GM19351 (cell line): Measurements from ENCODE around the gene DNAJB6.
"Not testable (repeated sequence)": the region's sequence is repeated elsewhere in the genome, so short reads cannot be mapped to it uniquely, and the experiment has no call there.

Experiments
- ATAC-seq: cut with Tn5 transposase; IDR thresholded peaks from one replicate; pipeline ENCODE4 v1.9.1; 2021; ENCODE audit warnings: mild to moderate bottlenecking, moderate library complexity; ENCODE audit not compliant: unreplicated experiment

The DNAJB6 gene

DNA sequence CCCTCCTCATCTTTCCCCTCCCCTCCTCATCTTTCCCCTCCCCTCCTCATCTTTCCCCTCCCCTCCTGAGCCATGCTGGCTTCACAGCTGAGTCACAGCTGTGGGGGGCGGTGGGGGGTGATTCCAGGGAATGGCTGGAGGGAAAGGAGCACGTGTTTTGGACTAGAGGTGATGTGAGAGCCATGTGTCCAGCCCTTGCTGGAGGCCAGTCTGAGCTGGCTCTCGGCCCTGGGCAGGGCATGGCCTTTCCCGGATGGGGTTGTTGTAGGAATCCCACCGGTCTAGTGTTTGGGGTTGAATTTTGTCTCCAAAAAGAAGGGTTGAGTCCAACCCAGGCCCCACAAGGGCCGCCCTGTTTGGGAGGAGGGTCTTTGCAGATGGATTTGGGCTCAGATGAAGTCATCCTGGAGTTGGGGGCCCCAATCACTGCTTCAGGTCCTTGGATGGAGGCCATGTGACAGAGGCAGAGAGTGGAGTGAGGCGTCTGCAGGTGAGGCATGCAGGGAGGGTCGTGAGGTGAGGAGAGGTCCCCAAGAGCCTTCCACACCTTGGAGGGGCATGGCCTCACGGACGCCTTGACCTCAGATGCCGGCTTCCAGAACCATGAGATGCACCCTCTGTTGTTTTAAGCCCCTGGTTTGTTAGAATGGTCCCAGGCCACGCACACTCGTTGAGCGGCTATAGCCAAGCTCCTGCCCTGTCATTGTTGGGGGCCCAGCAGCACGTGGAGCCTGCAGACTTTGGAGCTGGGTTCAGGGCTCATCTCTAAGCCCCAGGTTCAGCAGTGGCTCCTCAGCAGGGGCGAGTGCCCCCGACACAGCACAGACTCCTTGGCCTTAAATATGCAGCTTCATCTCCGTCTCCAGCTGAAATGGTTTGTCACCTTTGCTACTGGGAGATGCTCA lies 101.6 kb downstream of the DNAJB6 start:
- no peak for ATAC-seq

DNA sequence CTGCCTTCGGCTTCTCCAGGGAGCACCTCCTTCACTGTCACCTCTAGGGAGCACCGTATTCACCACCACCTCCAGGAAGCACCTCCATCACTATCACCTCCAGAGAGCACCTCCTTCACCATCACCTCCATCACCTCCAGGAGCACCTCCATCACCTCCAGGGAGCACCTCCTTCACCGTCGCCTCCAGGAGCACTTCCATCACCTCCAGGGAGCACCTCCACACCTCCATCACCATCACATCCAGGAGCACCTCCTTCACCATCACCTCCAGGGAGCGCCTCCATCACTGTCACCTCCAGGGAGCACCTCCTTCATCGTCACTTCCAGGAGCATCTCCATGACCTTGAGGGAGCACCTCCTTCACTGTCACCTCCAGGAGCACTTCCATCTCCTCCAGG lies 102.3 kb downstream of the DNAJB6 start:
- ATAC-seq: no peak

DNA sequence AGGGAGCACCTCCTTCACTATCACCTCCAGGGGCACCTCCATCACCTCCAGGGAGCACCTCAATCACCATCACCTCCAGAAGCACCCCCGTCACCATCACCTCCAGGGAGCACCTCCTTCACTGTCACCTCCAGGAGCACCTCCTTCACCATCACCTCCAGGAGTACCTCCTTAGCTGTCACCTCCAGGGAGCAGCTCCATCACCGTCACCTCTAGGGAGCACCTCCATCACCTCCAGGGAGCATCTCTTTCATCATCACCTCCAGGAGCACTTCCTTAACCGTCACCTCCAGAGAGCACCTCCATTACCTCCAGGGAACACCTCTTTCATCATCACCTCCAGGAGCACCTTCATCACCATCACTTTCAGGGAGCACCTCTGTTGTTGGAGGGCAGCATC lies 103.0 kb downstream of the DNAJB6 start:
- no peak for ATAC-seq

DNA sequence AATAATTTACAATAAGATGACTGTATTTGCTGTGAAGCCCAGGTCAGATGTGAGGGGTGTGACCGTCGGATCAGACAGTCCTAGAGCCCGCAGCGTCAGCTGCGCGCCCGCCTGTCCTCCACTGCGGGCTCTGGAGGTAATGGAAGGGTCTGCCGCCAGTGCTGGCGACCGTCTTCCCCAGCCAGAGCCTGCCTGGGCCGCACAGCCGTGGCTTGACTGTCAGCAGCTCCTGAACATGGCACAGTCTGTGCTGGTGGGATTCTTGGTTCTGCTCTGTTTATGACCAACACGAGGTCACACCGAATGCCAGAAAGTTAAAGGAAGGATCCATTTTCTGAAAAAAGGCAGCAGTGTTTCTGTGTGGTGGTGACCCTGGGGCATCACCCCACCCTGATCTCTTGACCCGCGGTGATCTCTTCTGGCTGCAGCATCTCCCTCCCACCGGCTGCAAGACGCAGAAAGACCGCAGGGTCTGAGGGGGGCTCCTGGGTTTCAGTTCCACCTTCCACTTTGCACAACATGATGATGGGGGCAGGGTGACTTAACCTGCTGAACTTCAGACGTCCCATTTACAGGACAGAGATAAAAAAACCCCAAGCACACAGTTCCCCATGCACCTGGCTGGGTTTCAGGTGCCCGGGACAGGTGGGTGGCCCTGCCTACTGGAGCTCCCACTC lies 103.7 kb downstream of the DNAJB6 start:
- no peak for ATAC-seq

DNA sequence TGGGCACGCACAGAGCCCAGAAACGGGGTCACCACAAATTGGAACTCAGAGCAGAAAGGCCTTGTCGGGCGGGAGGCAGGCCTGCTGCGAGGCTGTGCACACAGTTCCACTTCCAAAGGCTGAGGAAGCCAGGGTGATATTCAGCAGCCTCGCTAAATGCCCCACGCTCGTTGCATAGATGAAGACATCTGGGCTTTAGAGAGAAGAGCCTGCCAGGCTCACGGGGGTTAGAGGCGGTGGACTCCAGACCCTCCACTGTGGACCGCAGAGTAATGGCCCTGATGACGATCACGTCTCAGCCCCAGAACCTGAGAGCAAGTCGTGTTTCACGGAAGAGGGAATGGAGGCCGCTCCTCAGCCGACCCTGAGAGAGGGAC lies 104.2 kb downstream of the DNAJB6 start:
- no peak for ATAC-seq

DNA sequence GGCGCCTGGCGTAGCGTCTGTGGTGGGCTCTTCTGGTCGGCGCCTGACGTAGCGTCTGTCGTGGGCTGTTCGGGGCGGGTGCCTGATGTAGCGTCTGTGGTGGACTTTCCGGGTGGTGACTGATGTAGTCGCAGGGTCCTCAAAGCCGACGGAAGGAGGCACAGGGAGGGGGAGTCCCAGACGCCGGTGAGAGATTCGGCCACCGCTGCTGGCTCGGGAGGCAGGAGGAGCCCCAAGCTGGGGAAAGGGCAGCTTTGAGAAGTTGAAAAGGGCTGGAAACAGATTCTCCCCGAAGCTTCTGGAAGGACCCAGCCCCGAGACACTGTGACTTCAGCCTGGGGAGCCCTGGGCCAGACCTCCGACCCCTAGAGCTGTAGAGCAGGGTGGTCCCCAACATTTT lies 105.7 kb downstream of the DNAJB6 start:
- no peak for ATAC-seq

DNA sequence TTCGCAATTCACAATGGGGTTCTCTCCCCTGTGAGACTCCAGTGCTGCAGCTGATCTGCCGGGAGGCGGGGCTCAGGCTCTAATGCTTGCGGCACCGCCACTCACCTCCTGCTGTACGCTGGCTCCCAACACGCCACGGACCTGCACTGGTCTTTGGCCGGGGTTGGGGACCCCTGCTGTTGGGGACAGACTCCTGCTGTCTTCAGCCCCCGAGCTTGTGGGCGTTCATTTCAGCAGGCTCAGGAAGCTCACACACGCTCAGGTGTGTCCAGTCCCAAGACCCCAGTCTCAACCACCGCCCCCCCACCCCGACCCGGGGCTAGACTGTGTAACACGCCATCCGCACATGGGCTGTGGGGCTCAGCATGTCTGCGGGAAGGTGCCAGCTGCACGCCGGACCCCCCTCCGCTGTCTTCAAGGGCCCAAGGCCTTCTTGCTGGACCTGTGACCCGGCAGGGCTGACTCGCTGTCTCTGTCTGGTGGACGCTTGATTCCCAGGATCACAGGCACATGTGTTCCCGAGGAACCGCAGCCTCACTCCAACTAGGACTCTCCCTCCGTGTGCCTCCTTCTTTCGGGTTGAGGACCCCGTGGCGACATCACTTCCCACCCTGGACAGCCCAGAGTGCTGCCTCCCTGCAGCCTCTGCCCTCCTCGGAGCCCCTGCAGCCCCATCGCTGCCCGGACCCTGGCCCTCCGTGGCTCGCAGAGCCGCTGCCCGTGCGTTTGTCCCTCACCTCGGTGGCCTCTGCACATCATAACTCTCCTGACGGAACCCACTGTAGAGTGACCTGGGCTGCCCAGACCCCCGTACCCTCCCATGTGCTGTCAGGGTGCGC lies 106.4 kb downstream of the DNAJB6 start:
- no peak for ATAC-seq

DNA sequence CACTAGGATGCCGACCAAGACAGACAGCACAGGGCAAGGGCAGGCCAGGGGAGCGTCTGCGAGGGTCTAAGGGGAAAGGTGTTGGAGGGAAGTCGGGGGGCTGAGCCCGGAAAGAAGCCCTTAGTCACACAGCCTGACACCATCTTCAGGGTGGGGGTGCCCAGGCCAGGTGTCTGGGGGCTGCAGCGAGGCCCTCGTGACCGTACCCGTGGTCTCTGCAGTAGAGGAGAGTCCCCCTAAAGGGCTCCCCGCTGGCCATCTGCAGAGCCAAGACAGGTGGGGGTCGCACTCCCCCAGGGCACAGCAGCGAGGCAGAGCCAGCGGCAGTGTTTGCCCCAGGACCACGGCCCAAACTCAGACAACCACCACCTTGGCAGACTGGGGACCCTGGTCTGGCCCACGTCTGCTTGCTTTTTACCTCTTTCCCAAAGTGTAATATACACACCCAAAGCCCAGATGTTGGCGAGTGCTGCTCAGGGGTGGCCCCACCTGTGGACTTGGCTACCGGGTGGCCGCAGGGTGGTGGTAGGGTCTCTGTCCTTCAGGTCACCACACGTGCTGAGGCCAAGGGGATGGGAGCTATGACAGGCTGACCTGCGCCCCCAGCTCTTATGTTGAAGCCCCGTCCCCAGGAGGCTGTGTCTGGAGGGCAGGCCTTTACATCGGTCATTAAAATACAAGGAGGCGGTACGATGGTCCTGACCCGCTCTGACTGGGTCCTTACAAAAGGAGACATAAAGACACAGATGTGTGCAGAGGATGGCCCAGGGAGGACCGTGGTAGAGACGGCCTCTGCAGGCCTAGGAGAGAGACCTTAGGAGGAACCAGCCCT lies 107.4 kb downstream of the DNAJB6 start:
- no peak for ATAC-seq

DNA sequence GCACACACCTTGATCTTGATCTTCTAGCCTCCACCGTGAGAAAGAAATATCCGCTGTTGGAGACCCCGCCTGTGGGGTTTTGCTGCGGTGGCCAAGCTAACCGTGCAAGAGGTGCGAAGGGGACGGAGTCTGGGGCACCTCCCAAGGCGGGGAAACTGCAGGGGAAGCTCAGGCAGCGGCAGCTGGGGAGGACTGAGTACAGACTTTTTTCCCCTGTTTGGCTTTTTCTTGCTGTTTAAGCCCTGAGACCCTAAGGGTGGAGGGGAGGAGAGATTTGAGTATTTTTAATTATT lies 108.0 kb downstream of the DNAJB6 start:
- no peak for ATAC-seq

DNA sequence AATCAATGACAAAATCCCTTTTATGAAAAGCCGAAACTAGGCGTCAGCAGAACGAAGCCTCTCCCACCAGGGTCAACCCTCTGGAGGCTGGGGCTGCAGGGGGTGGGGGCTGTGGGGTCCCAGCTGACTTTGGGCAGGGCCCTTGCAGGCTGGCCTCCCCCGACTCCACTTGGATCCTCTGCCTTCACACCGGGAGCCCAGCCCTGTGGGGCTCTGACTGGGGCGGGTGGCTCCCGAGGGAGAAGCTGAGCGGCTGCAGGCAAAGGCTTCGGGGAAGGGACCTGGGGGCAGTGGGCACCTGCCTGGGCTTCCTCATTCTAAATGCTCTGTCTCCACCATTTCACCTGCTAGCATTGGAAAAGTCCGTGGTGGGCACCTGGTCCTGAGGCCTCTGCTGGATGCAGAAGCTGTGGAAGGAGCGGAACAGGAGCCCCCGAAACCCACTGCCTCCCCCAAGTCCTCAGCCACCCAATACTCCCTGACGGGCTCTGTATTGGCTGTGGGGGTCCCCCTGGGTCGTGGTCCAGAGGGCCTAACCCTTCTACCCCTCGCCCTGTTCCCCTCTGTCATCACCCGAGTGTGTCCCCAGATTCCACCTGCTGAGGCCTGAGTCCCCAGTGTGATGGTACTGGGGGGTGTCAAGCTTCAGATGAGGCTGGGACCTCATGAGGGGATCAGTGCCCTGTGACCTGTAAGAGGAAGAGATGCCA lies 108.6 kb downstream of the DNAJB6 start:
- no peak for ATAC-seq

DNA sequence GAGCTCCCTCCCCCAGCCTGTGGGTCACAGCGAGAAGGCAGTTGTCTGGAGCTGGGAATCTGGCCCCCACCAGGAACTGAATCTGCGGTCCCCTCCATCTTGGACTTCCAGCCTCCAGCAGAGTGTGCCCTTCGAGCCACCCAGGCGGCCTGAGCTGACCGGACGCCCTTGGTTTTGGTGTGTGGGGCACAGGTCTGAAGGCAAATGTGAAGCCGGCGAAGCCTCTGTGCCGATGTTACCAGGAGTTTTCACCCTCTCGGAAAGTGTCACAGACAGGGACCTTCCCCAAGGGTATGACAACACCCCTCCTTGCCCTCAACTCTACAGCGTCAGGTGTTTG lies 109.1 kb downstream of the DNAJB6 start:
- ATAC-seq: no peak

DNA sequence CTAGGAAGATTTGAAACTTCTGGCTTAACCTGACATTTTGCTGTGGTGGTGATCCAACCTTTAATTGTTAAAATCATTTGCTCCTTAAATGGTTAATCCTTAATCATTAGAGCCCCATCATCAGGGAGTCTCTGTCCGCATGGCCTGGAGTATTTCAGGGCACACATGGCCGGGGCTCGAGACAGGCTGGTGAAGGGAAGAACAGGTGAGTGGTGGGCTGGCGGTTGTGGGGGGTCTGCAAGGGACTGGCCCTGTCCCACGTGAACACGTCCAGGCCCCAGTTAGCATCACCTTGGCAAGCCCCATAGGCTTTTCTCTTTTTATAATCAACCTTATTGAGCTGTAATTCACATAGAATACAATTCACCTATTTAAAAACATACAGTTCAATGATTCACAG lies 109.5 kb downstream of the DNAJB6 start:
- ATAC-seq: no peak

DNA sequence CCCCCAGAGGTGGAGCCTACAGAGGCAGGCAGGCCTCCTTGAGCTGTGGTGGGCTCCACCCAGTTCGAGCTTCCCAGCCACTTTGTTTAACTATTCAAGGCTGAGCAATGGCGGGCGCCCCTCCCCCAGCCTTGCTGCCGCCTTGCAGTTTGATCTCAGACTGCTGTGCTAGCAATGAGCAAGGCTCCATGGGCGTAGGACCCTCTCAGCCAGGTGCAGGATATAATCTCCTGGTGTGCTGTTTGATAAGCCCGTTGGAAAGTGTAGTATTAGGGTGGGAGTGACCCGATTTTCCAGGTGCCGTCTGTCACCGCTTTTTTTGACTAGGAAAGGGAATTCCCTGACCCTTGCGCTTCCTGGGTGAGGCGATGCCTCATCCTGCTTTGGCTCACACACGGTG lies 117.2 kb downstream of the DNAJB6 start:
- not testable (repeated sequence) for ATAC-seq

DNA sequence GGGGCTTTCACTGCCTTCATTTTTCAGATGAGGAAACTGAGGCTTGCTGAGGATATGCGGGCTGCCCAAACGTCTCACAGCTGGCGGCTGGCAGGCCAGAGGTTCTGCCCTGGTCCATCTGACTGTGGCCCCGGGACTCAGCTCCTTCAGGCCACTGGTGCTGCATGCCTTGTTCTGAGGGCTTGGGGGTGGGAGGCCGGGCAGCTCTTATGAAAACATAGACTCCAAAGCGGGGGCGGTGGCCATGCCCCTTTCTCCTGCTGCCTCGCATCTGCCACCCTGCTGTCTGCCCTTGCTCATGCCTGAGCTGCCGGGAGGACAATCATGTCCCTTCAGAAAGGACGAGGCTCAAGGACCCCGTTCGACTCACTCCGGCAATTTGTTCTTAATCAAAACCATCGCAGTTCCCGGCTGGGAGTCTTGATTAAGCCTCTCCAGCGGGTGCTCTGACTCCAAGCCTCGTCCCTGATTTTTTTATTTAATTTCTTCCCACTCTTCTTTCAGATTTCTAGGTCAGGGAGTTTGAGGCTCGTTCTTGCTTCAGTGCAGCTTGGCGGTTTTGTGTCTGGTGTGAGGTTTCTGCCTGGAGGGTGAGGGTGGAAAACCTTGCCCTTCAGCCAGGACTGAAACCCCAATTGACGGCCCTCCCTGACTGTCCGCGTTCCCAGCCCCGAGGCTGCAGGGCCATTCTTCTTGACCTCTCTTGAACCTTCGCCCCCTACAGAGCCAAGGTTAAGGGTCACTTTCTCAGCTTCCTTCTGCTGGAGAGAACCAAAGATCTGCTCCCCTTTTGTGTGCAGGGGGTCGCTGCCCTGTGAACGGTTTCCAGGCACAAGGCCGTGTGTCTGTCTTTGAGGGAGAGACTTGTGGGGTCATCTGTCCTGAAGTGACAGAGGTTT lies 120.8 kb downstream of the DNAJB6 start:
- ATAC-seq: no peak

DNA sequence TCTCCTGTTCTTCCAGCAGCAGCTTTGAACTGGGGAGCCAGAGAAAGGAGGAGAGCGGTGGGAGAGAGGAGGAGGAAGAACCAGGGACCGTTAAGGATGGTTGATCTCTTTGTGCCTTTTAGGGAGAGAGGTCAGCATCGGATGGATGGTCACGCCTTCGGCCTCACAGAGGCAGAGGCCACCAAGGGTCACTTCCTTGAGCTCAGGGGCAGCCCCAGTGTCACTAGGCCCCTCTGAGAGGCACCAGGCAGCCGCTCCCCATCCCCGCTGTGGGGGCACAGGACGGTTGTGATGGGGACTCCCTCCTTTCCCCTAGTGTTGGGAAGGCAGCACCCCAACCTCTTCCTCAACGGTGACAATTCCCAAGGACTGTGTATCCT lies 121.4 kb downstream of the DNAJB6 start:
- ATAC-seq: no peak

DNA sequence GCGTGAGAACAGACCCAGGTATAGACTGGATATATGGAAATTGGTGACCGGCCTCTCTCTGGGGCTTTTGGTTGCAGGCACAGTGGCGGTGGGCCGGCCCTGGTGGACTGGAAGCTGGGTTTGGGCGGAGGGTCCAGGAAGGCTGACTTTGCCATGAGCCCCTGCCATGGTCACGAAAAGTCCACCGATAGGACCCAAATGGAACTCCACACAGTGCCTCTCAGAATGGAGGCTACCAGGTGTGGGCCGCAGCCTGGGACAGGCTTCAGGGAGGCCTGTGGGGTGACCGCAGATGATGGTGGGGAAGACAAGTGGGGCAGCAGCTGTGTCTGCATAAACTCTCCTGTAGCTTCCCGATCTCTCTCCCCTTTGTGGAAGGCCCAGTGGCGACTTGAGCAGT lies 123.2 kb downstream of the DNAJB6 start:
- ATAC-seq: no peak

DNA sequence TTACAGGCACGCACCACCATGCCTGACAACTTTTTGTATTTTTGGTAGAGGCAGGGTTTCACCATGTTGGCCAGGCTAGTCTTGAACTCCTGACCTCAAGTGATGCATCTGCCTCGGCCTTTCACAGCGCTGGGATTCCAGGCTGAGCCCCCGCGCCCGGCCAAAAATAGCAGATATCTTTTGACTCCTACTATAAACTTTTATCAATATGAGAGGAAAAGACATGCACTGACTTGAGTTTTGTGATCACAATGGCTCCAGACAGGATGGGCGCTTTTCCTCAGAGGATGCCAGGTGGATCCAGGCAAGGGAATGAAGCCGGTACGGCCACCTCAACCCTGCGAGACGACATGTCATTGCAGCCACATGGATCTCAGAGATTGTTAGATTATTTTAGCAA lies 123.9 kb downstream of the DNAJB6 start:
- ATAC-seq: no peak

DNA sequence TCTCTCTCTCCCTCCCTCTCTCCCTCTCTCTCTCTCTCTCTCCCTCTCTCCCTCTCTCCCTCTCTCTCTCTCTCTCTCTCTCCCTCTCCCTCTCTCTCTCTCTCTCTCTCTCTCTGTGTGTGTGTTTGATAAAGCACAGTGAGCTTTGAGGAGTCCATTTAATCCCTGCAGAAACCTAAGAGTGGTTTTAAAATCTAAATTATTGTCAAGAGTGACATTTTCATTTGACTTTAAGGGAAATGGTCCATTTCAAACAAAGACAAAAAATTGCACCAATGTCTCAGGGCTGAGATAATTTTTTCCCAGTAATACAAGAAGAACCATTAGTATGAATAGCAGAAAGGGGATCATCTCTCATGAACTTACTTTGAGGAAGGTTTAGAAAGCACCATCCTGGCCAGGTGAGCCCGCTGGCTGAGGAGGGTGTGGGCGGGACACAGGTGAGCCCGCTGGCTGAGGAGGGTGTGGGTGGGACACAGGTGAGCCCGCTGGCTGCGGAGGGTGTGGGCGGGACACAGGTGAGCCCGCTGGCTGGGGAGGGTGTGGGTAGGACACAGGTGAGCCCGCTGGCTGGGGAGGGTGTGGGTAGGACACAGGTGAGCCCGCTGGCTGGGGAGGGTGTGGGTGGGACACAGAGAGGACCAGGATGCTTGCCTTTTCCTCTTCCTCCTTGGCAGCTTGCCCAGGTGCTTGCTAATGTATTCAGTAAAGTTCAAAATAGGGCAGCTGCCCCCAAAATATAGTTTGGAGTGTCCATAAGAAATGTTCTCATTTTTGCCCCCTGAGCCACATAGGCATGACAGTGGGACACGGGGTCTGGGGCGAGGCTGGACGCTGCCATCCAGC lies 125.0 kb downstream of the DNAJB6 start:
- no peak for ATAC-seq

DNA sequence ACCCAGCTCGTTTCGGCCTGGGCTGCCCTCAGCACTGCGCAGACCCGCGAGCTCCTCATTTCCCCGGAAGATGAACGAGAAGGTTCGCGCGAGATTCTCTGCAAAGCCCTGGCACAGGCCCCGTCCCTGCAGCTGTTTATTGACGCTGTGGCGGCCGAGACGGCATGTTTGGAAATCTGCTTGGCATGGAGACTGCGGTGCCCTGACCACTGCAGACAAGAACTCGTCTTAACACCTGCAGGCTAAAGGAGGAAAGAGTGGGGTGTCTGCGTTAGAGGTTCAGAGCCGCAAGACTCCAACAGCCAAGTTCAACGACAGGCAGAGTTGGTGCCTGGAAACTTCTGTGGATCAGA lies 125.6 kb downstream of the DNAJB6 start:
- ATAC-seq: no peak
